HG03135 (cell line): ENCODE measurements around the gene MYADM.

Experiments used
- ATAC-seq: cut with Tn5 transposase; IDR thresholded peaks from one replicate; pipeline ENCODE4 v1.9.1; 2021; ENCODE audit warnings: mild to moderate bottlenecking, moderate library complexity; ENCODE audit not compliant: unreplicated experiment

Gene MYADM

DNA sequence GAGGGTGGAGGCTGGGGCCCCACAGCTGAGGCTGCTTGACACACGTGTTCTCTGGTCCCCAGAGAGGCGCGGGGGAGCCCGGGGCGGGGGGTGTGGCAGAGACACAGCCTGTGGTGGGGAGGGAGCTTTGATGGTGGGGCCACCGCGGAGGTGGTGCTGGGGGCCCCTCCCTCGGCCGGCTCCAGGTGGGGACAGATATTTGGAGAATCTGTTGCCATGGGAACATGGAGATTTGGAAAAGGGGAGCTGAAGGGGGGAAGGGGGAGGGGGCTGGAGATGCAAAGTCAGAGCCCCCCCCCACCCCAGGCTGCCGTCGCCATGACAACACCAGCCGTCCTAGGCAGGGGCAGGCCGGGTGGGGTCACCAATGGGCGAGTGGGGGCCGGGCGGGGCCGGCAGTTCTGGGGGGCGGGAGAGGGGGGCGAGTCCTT is 15.6 kb downstream of the MYADM start:
- ATAC-seq: no peak

GRCh38 chr19:53883741-53884140 is 16.1 kb downstream of the MYADM start:
- no peak for ATAC-seq

DNA sequence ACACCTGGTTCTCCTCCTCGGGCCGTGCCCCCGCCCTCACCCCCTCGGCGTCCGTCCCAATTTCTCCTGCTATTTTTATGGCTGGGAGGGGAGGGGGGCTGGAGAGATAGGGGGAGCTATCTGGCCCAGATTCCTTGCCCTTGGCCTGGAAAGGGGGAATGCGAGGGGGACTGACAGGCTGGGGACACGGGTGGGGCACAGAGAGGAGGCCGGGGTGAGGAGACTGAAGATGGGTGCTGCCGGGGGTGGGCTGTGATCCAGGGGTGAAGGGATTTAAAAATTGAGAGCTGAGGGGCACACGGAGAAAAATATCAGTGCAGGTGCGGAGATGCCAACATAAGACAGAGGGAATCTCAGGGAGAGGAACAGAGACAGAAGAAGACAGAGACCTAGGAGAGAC is 16.6 kb downstream of the MYADM start:
- no peak for ATAC-seq

- ATAC-seq: no peak
Observed at GRCh38 chr19:53885036-53885435, 17.4 kb downstream of the MYADM start.

DNA sequence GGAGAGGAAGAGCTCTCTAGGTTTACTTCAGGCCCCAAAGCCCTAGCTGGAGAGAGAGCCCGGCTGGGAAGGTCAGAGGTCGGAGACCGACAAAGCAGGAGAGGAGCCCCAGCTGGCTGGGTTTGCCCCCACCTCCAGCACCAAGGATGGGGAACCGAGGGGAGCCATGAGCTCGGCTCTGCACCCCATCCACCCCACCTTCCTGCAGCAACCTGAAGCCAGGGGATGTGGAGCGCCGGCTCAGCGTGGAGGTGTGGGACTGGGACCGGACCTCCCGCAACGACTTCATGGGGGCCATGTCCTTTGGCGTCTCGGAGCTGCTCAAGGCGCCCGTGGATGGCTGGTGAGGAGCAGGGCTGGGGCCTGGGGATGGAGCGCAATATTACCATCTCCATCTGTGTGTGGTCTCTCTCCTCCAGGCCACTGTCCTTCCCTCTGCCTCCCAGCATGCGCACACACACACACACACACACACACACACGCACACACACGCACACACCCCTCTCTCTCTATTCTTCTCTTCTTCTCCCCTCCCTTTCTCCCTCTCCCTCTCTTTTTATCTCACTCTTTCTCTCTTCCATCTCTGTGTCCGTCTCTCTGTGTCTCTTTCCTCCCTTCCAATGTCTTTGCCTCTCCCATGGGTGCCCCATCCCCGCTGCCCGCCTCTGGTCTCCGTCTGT is 24.8 kb downstream of the MYADM start:
- no peak for ATAC-seq

- ATAC-seq: no peak
Observed at GRCh38 chr19:53892981-53893325, 25.3 kb downstream of the MYADM start.

DNA sequence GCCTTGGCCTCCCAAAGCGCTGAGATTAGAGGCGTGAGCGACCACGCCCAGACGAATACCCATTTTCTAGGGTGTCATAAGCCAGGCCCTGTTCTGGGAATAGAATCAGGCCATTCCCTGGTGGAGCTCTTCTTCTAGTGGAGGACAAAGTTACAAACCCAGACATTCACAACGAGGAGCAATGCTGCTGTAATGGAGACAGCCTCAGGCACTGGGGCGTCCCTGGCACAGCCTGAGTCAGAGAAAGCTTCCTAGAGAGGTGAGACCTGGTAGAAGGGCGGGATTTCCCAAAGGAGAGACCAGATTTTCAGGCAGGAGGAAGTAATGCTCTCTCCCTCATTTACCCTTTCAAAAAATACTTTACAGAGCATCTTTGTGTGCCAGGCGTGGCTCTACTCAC is 27.0 kb downstream of the MYADM start:
- no peak for ATAC-seq

- no peak for ATAC-seq
Observed at GRCh38 chr19:53896682-53897081, 29.0 kb downstream of the MYADM start.

DNA sequence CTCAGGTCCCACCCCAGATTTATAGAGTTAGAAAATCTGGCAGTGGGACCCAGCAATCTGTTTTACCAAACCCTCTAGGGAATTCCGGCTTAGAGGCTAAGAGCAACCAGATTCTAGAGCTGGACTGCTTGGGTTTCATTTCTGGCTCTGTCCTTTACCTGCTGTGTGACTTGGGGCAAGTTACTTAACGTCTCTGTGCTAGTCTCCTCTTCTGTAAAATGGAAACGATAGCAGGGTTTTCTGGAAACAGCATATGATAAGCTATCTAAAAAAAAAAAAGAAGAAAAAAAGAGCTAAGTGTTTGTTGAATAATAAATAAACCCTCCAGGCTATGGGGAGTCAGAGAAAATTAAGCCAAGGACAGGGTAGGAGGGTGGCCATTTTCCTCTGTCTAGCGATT is 29.8 kb downstream of the MYADM start:
- ATAC-seq: no peak

GRCh38 chr19:53898166-53898565 is 30.5 kb downstream of the MYADM start:
- ATAC-seq: no peak

DNA sequence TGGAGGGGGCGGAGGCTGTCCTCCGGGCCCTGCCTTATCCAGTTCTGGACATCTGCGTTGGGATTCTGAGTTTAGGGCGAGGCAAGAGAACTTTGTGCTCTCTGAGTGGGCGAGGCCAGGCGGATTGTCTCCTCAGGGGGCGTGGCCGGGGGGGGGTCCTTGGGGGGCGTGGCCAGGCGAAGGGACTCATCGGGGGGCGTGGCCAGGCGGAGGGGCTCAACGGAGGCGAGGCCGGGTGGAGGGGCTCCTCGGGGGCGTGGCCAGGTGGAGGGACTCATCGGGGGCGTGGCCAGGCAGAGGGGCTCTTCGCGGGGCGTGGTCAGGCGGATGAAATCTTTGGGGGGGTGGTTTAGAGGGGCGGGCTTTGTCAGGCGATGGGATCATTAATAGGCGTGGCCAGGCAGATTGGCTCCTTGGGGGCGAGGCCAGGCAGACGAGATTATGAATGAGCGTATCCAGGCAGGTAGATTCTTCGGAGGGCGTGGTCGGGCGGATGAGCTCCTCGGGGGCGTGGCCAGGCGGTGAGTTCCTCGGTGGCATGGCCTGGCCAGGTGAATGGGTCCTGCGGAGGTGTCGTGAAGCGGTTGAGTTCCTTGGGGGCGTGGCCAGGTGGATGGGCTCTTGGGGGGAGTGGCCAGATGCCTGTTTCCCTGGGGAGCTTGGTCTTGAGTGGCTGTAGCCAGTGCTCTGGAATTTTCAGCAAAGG is 31.1 kb downstream of the MYADM start:
- ATAC-seq: no peak

- ATAC-seq: no peak
Observed at GRCh38 chr19:53900191-53900860, 32.6 kb downstream of the MYADM start.

- ATAC-seq: no peak
Observed at GRCh38 chr19:53903055-53903680, 35.5 kb downstream of the MYADM start.

- ATAC-seq: no peak
Observed at GRCh38 chr19:53904909-53905308, 37.2 kb downstream of the MYADM start.

DNA sequence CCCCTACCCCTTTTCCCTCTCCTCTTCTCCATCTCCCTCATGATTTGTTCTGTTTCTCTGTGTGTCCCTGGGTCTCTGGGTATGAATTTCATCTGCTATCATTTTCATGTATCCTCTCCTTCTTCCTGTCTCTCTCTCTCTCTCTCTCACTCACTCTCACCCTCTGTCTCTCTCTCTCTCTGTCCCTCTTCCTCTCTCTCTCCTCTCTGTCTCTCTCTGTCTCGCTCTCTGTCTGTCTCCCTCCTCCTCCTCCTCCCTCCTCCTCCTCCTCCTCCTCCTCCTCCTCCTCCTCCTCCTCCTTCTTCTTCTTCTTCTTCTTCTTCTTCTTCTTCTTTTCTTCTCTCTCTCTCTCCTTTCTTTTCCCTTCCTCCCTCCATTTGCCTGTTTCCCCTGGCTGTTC is 38.1 kb downstream of the MYADM start:
- ATAC-seq: no peak

GRCh38 chr19:53906211-53907192 is 38.8 kb downstream of the MYADM start:
- ATAC-seq: no peak

GRCh38 chr19:53907193-53907581 is 39.5 kb downstream of the MYADM start:
- no peak for ATAC-seq

DNA sequence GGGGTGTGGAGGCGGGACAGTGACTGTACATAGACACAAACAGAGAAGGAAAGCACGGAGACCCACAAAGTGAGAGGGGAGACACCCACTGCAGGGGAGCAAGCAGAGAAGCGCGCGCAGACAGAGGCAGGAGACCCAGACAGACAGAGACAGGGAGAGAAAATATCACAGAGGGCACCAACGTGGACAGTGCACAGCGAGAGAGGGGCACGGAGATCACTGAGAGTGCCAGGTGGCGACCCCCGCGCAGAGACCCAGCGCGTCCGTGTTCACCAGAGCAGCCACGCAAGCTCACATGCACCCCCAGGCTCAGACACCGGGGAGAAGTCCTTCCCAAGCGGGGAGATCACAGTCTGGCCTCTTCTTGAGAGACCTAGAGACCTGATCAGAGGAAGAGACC is 40.0 kb downstream of the MYADM start:
- ATAC-seq: no peak

DNA sequence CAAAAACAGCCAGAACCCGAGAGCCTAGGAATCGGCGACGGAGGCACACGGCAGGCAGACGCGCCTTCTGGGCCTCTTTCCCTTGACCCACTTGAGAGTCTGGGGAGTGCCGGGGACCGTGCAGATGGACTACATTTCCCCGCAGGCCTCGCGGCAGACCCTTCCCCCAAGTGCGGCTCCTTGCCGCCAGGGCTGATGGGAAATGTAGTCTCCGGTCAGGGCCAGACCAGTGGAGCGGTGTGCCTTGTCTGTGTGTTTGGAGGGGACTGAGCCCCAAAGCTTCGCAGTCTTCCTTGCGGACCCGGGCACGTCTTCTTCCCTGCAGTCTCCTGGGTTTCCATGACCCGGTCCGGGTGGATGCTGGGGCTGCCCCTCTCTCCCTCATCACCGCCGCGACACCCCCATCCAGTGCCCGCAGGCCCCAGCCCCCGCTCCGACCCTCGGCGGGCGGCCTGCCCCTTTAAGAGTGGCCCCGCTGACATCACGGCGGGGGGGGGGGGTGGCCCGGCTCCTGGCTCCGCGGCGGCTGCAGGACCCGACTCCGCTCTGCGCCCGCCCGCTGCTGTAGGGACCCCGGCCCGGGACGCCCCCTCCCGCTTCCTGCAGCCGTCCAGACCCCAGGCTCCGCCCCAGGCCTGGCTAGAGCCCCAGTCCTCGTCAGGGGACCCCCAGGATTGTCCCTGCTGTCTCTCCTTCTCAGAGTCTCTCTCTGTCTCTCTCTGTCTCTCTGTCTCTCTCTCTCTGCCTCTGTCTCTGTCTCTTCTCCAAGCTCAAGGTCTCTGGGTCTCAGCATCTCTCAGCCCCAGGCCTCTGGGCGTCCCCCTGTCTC is 40.6 kb downstream of the MYADM start:
- no peak for ATAC-seq

GRCh38 chr19:53908935-53909415 is 41.3 kb downstream of the MYADM start, which contains the start of gene CACNG7:
Gene CACNG7, plus strand, starts transcription at chr19:53909278. Its CDS starts 3,554 bp downstream, at chr19:53912832.
- no peak for ATAC-seq
